GM12878 (cell line): ENCODE results near the gene TUBGCP3. TPM values are rescaled to one million over a fixed set of nuclear protein-coding genes. Genes with fewer than 3 reads are reported as not detected.

Source experiments
- ATAC-seq: fragments of 200-7000 bp; cut with Tn5 transposase; 3 replicates; pipeline ENCODE4 v1.9.1; 2020; ENCODE audit warnings: mild to moderate bottlenecking, moderate library complexity
- BruUV-seq: library from RNA; stranded (reverse); fragments of 400-500 nt; replicated peaks from 2 replicates; lab custom pipeline; 2021; lab: Mats Ljungman, UMichigan
- CTCF ChIA-PET: fragments of 300-600 bp; sonication (Branson Sonifier 250); formaldehyde crosslinking; extraction: SDS; loops from one replicate; lab custom pipeline; 2021; ENCODE audit warnings: inconsistent platforms; lab: Yijun Ruan, JAX
- POLR2A ChIA-PET: fragments of 350-600 bp; formaldehyde crosslinking; extraction: SDS; loops from one replicate; lab custom pipeline; 2021; ENCODE audit warnings: inconsistent platforms; lab: Charles Lee
- RAD21 ChIA-PET: fragments of 300-600 bp; sonication (Branson Sonifier 250); formaldehyde crosslinking; loops from one replicate; lab custom pipeline; 2023; ENCODE audit warnings: antibody characterized with exemption; ENCODE audit not compliant: unreplicated experiment; lab: Charles Lee
- SMC1A ChIA-PET: fragments of 300-600 bp; sonication (Branson Sonifier 250); formaldehyde crosslinking; loops from one replicate; lab custom pipeline; 2023; ENCODE audit not compliant: unreplicated experiment, uncharacterized antibody; lab: Charles Lee
- DNase-seq: peaks from one replicate; pipeline ENCODE4 v3.0.0-alpha.2; 2011; ENCODE audit warnings: low read depth, low spot score
- FAIRE-seq: peaks from 3 replicates; lab custom pipeline; 2011; peaks lifted over from hg19 to GRCh38; lab: Jason Lieb, UNC
- H2AFZ ChIP-seq: 2 replicates; pipeline ENCODE4 v1.6.0; 2011; ENCODE audit warnings: low read depth, low read length, control low read depth; ENCODE audit not compliant: control insufficient read depth
- H3K27ac ChIP-seq: 2 replicates; pipeline ENCODE4 v1.5.1; 2011; ENCODE audit warnings: control low read depth; ENCODE audit not compliant: control insufficient read depth, insufficient read depth
- H3K27me3 ChIP-seq, 2 experiments: replicated peaks in 1 of 2; 2 replicates each; pipeline versions ENCODE4 v1.6.0 to v1.6.1; 2011; ENCODE audit warnings: low read length in 1 of 2; ENCODE audit not compliant: control insufficient read depth in 2 of 2, insufficient read depth in 2 of 2
- H3K36me3 ChIP-seq, 2 experiments: 2 replicates each; pipeline ENCODE4 v1.5.1; 2011; ENCODE audit warnings: low read length in 1 of 2; ENCODE audit not compliant: control insufficient read depth in 2 of 2, insufficient read depth in 2 of 2
- H3K4me1 ChIP-seq: 2 replicates; pipeline ENCODE4 v1.6.1; 2011; ENCODE audit warnings: mild to moderate bottlenecking, low read length, moderate library complexity, mixed read lengths; ENCODE audit not compliant: control insufficient read depth, insufficient read depth
- H3K4me2 ChIP-seq: 2 replicates; pipeline ENCODE4 v1.6.0; 2011; ENCODE audit warnings: control low read depth; ENCODE audit not compliant: control insufficient read depth, insufficient read depth
- H3K4me3 ChIP-seq: fragments of 200-600 bp; sonication (generic); 2 replicates; pipeline ENCODE4 v1.5.1; 2016
- H3K79me2 ChIP-seq: 2 replicates; pipeline ENCODE4 v1.6.0; 2011; ENCODE audit warnings: low read length; ENCODE audit not compliant: control insufficient read depth, insufficient read depth
- H3K9ac ChIP-seq: 2 replicates; pipeline ENCODE4 v1.8.0; 2011; ENCODE audit warnings: low read length, control low read depth, mixed read lengths; ENCODE audit not compliant: control insufficient read depth, insufficient read depth
- H3K9me3 ChIP-seq: replicated peaks from 3 replicates; pipeline ENCODE4 v1.5.1; 2011; ENCODE audit warnings: mild to moderate bottlenecking, low read length; ENCODE audit not compliant: control insufficient read depth, insufficient read depth
- H4K20me1 ChIP-seq: 2 replicates; pipeline ENCODE4 v1.6.0; 2011; ENCODE audit not compliant: control insufficient read depth, insufficient read depth
- ATF2 ChIP-seq: IDR thresholded peaks from 2 replicates; pipeline ENCODE4 v1.6.1; 2012; ENCODE audit warnings: low read length, inconsistent platforms
- CHD4 ChIP-seq: fragments of 200-600 bp; sonication (generic); IDR thresholded peaks from 2 replicates; pipeline ENCODE4 v1.6.1; 2016; ENCODE audit warnings: mild to moderate bottlenecking
- FOXK2 ChIP-seq: fragments of 450-650 bp; IDR thresholded peaks from 2 replicates; pipeline ENCODE4 v1.6.1; 2017; ENCODE audit warnings: mild to moderate bottlenecking, moderate library complexity
- HSF1 ChIP-seq: fragments of 150-350 bp; IDR thresholded peaks from 2 replicates; pipeline ENCODE4 v1.6.1; 2014; ENCODE audit warnings: mild to moderate bottlenecking, low read depth, low read length
- IRF4 ChIP-seq: IDR thresholded peaks from 2 replicates; pipeline ENCODE4 v1.6.1; 2011; ENCODE audit warnings: low read depth, low read length
- MYB ChIP-seq: fragments of 150-350 bp; IDR thresholded peaks from 2 replicates; pipeline ENCODE4 v1.6.1; 2014; ENCODE audit warnings: mild to moderate bottlenecking, low read depth, low read length, borderline replicate concordance
- POU2F2 ChIP-seq: IDR thresholded peaks from 3 replicates; pipeline ENCODE4 v1.6.1; 2011; ENCODE audit warnings: low read depth, mild to moderate bottlenecking, low read length, borderline replicate concordance
- PRDM15 ChIP-seq: fragments of 450-650 bp; formaldehyde crosslinking; IDR thresholded peaks from 2 replicates; pipeline ENCODE4 v1.4.0; 2020; ENCODE audit warnings: mild to moderate bottlenecking, moderate library complexity
- SMARCA5 ChIP-seq: fragments of 450-650 bp; IDR thresholded peaks from 2 replicates; pipeline ENCODE4 v1.6.1; 2017; ENCODE audit warnings: mild to moderate bottlenecking
- SPI1 ChIP-seq: IDR thresholded peaks from 2 replicates; pipeline ENCODE4 v1.6.1; 2011; ENCODE audit warnings: low read depth, mild to moderate bottlenecking, low read length, moderate library complexity, borderline replicate concordance; ENCODE audit not compliant: insufficient read depth
- TBL1XR1 ChIP-seq: IDR thresholded peaks from 2 replicates; pipeline ENCODE4 v1.6.1; 2012; ENCODE audit warnings: low read depth, low read length, improper control_type of control experiment
- TCF12 ChIP-seq: IDR thresholded peaks from 2 replicates; pipeline ENCODE4 v1.6.1; 2011; ENCODE audit warnings: low read depth, mild to moderate bottlenecking, low read length
- ZNF24 ChIP-seq: fragments of 450-650 bp; IDR thresholded peaks from 2 replicates; pipeline ENCODE4 v1.6.1; 2017; ENCODE audit warnings: antibody characterized with exemption, mild to moderate bottlenecking
- ZZZ3 ChIP-seq: IDR thresholded peaks from 2 replicates; pipeline ENCODE4 v1.6.1; 2011; ENCODE audit warnings: low read depth; ENCODE audit not compliant: control insufficient read depth, insufficient read length
- WGBS: methylation state at CpG from one replicate; pipeline ENCODE4 v1.1.6; 2016; ENCODE audit warnings: low lambda C conversion rate; ENCODE audit not compliant: insufficient replicate concordance, insufficient coverage; ENCODE audit errors: missing lambda C conversion rate; 5-methylcytosine and 5-hydroxymethylcytosine counted together
- in situ Hi-C: fragments of 300-500 bp; cut with MboI; formaldehyde crosslinking; loops from 9 replicates; pipeline ENCODE4 v1.14.3; 2018; ENCODE audit warnings: mixed read lengths
- intact Hi-C: fragments of 100-400 bp; cut with micrococcal nuclease; formaldehyde crosslinking; loops from one replicate; pipeline ENCODE4 v1.14.2; 2022; ENCODE audit not compliant: unreplicated experiment
- polyA plus RNA-seq, 11 experiments: library from polyadenylated mRNA; depleted of rRNA in 4 of 11; unstranded in 6 of 11; stranded (reverse) in 5 of 11; fragments of >200 nt; fragmentation: Nextera tagmentation in 4 of 11; fragmentation: Illumina TruSeq in 1 of 11; extraction: Ambion mirVana in 4 of 11; extraction: Trizol in 1 of 11; gene quantifications; 1 replicate in 1 of 11; 2 replicates in 10 of 11; pipeline versions ENCODE4 v1.2.1 to v1.2.3, GENCODE V29; 2011 to 2016; ENCODE audit warnings: inconsistent platforms in 2 of 11, missing spikeins in 2 of 11, low read depth in 1 of 11
- total RNA-seq, 4 experiments: library from RNA; depleted of rRNA in 3 of 4; stranded (reverse); fragments of >200 nt in 3 of 4; fragmentation: Illumina TruSeq in 1 of 4; extraction: Trizol in 1 of 4; gene quantifications; 2 replicates each; pipeline versions ENCODE4 v1.2.1 to v1.2.3, GENCODE V29; 2013 to 2021
- TF ChIP-seq, protein P1 (sequence below): fragments of 450-650 bp; IDR thresholded peaks from 2 replicates; pipeline ENCODE4 v1.6.1; 2017; ENCODE audit warnings: mild to moderate bottlenecking, moderate library complexity

TUBGCP3 gene
- total and polyA plus RNA-seq, 10 of the 15 experiments (the other 5 are each of a cell fraction or from before 2014, with no cell fraction given), result 4.0 to 34.0 (median 22.6) TPM

DNA sequence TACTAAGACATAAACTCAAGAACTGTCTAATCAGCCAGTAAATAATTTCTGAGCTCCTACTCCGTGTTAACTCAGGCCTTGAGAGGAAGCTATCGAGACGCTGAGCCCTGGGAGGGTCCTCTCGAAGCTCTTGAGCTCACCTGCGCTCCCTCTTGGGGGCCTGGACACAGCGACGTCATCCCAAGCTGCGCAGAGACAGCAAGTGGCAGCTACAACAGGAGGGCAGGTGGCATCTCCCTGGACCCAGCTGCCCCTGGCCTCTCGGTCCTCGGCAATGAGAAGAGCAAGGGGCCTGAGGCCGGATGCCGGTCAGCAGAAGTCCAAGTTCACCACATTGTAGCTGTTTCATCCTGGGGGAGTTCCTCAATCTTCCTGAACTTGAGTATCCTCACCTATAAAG, 30.5 kb upstream of the TUBGCP3 start:
- no peak overlapping the region for H3K9ac ChIP-seq
- DNase-seq, result no peak
- BruUV-seq, result no TSS peak
- SMC1A ChIA-PET, result no interaction called here
- H3K4me1 ChIP-seq, result no peaks in the 10 kb centered on the region
- CTCF ChIA-PET, result interaction anchor here (0.5 to 1.1 kb wide), 4 partner anchors 13 to 256 kb away, joined by 3 to 4 read pairs (median 3); no protein-coding TSS in a partner anchor
- no peaks in the 10 kb centered on the region for H3K79me2 ChIP-seq
- FAIRE-seq, result no peak
- H2AFZ ChIP-seq, result no peak overlapping the region
- no peak overlapping the region for H3K4me2 ChIP-seq
- no peaks in the 10 kb centered on the region for H3K36me3 ChIP-seq
- intact Hi-C loops (no loop called here), in situ Hi-C loops (loop anchor here (25.0 kb wide), 1 partner anchor 531 kb away; no protein-coding TSS in a partner anchor)
- H3K27ac ChIP-seq, result no peak overlapping the region
- H3K27me3 ChIP-seq, result no peaks in the 10 kb centered on the region; a peak in 2 of 4 replicates
- H3K9me3 ChIP-seq, result no peaks in the 10 kb centered on the region
- RAD21 ChIA-PET, result interaction anchor here (0.9 kb wide), 1 partner anchor 255 kb away, joined by 3 read pairs; no protein-coding TSS in a partner anchor
- H3K4me3 ChIP-seq, result no peak overlapping the region
- POLR2A ChIA-PET, result no interaction called here
- H4K20me1 ChIP-seq, result no peaks in the 10 kb centered on the region
- no peak for ATAC-seq
- 67% methylated on average over 12 of the region's 12 CpGs for WGBS
- no peak for TF ChIP-seq ZNF24
- no peak for TF ChIP-seq SMARCA5
- no peak for TF ChIP-seq FOXK2
- no peak for TF ChIP-seq MYB
- TF ChIP-seq ATF2, result no peak
- no peak for TF ChIP-seq SPI1
- no peak for TF ChIP-seq PRDM15 (CRISPR knock-in tag)
- TF ChIP-seq TCF12, result no peak
- no peak for TF ChIP-seq CHD4
- TF ChIP-seq HSF1, result no peak
- TF ChIP-seq IRF4, result no peak
- no peak for TF ChIP-seq TBL1XR1
- TF ChIP-seq, protein P1, sequence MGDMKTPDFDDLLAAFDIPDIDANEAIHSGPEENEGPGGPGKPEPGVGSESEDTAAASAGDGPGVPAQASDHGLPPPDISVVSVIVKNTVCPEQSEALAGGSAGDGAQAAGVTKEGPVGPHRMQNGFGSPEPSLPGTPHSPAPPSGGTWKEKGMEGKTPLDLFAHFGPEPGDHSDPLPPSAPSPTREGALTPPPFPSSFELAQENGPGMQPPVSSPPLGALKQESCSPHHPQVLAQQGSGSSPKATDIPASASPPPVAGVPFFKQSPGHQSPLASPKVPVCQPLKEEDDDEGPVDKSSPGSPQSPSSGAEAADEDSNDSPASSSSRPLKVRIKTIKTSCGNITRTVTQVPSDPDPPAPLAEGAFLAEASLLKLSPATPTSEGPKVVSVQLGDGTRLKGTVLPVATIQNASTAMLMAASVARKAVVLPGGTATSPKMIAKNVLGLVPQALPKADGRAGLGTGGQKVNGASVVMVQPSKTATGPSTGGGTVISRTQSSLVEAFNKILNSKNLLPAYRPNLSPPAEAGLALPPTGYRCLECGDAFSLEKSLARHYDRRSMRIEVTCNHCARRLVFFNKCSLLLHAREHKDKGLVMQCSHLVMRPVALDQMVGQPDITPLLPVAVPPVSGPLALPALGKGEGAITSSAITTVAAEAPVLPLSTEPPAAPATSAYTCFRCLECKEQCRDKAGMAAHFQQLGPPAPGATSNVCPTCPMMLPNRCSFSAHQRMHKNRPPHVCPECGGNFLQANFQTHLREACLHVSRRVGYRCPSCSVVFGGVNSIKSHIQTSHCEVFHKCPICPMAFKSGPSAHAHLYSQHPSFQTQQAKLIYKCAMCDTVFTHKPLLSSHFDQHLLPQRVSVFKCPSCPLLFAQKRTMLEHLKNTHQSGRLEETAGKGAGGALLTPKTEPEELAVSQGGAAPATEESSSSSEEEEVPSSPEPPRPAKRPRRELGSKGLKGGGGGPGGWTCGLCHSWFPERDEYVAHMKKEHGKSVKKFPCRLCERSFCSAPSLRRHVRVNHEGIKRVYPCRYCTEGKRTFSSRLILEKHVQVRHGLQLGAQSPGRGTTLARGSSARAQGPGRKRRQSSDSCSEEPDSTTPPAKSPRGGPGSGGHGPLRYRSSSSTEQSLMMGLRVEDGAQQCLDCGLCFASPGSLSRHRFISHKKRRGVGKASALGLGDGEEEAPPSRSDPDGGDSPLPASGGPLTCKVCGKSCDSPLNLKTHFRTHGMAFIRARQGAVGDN, result no peak
- TF ChIP-seq POU2F2, result no peak
- TF ChIP-seq ZZZ3, result no peak
